ENCODE measurements around the gene GNB1. TPM values are rescaled to one million over a fixed set of nuclear protein-coding genes. Genes with fewer than 3 reads are reported as not detected.
"Not testable (repeated sequence)": the region's sequence is repeated elsewhere in the genome, so short reads cannot be mapped to it uniquely, and the experiment has no call there.

The GNB1 gene
- total and polyA plus RNA-seq, 3 donors from 2014 or later: 223 to 256 (median 240) TPM

GRCh38 chr1:1872329-1872994 is 18.4 kb downstream of the GNB1 start:
- intact Hi-C loops (cut with DNase I; ENCODE audit: low total_unique reads): no loop called here
- no peaks in the 10 kb centered on the region for H3K27me3 ChIP-seq
- H3K36me3 ChIP-seq (ENCODE audit: low read depth, missing control alignments): no peaks in the 10 kb centered on the region
- WGBS, 2 donors: 86 to 87% methylated on average over 11 of the region's 11 CpGs
- TF ChIP-seq, protein P1, sequence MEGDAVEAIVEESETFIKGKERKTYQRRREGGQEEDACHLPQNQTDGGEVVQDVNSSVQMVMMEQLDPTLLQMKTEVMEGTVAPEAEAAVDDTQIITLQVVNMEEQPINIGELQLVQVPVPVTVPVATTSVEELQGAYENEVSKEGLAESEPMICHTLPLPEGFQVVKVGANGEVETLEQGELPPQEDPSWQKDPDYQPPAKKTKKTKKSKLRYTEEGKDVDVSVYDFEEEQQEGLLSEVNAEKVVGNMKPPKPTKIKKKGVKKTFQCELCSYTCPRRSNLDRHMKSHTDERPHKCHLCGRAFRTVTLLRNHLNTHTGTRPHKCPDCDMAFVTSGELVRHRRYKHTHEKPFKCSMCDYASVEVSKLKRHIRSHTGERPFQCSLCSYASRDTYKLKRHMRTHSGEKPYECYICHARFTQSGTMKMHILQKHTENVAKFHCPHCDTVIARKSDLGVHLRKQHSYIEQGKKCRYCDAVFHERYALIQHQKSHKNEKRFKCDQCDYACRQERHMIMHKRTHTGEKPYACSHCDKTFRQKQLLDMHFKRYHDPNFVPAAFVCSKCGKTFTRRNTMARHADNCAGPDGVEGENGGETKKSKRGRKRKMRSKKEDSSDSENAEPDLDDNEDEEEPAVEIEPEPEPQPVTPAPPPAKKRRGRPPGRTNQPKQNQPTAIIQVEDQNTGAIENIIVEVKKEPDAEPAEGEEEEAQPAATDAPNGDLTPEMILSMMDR (IDR thresholded peaks at IDR 0.05): no peak
- TF ChIP-seq POLR2A (IDR thresholded peaks at IDR 0.05): no peak
- no peak overlapping the region for H3K27ac ChIP-seq
- no peaks in the 10 kb centered on the region for H3K9me3 ChIP-seq
- no peak overlapping the region for H3K4me3 ChIP-seq
- no peak for DNase-seq
- peaks cover 36% of the 10 kb centered on the region for H3K4me1 ChIP-seq

GRCh38 chr1:1869469-1869868 is 21.4 kb downstream of the GNB1 start:
- no peaks in the 10 kb centered on the region for H3K9me3 ChIP-seq
- intact Hi-C loops (cut with DNase I; ENCODE audit: low total_unique reads): no loop called here
- no peak overlapping the region for H3K27ac ChIP-seq
- 56 to 72% methylated on average over 4 of the region's 4 CpGs for WGBS, 2 donors
- no peaks in the 10 kb centered on the region for H3K36me3 ChIP-seq (ENCODE audit: low read depth, missing control alignments)
- peaks cover 29% of the 10 kb centered on the region for H3K4me1 ChIP-seq
- no peaks in the 10 kb centered on the region for H3K27me3 ChIP-seq
- no peak for TF ChIP-seq POLR2A (IDR thresholded peaks at IDR 0.05)
- TF ChIP-seq, protein P1 (IDR thresholded peaks at IDR 0.05): no peak
- H3K4me3 ChIP-seq: no peak overlapping the region
- no peak for DNase-seq

- TF ChIP-seq POLR2A (IDR thresholded peaks at IDR 0.05): no peak
- TF ChIP-seq, protein P1 (IDR thresholded peaks at IDR 0.05): no peak
- DNase-seq: no peak
- WGBS, 2 donors: 88 to 94% methylated on average over 3 of the region's 3 CpGs
- Histone ChIP-seq H3K27ac (no peak overlapping the region), H3K4me3 (no peak overlapping the region), H3K4me1 (peaks cover 18% of the 10 kb centered on the region), H3K36me3 (ENCODE audit: low read depth, missing control alignments) (no peaks in the 10 kb centered on the region), H3K9me3 (no peaks in the 10 kb centered on the region), H3K27me3 (no peaks in the 10 kb centered on the region)
- intact Hi-C loops (cut with DNase I; ENCODE audit: low total_unique reads): no loop called here
These were observed 23.7 kb downstream of the GNB1 start for GRCh38 chr1:1867164-1867563.

GRCh38 chr1:1862905-1863547 is 27.9 kb downstream of the GNB1 start:
- TF ChIP-seq POLR2A (IDR thresholded peaks at IDR 0.05): no peak
- TF ChIP-seq, protein P1 (IDR thresholded peaks at IDR 0.05): no peak
- H3K9me3 ChIP-seq: no peaks in the 10 kb centered on the region
- WGBS, 2 donors: 64 to 67% methylated on average over 6 of the region's 6 CpGs
- no peaks in the 10 kb centered on the region for H3K36me3 ChIP-seq (ENCODE audit: low read depth, missing control alignments)
- H3K4me1 ChIP-seq: peaks cover 39% of the 10 kb centered on the region
- H3K27me3 ChIP-seq: no peaks in the 10 kb centered on the region
- intact Hi-C loops (cut with DNase I; ENCODE audit: low total_unique reads): no loop called here
- no peak for DNase-seq
- no peak overlapping the region for H3K4me3 ChIP-seq
- H3K27ac ChIP-seq: no peak overlapping the region

GRCh38 chr1:1861761-1862310 is 29.1 kb downstream of the GNB1 start:
- H3K4me3 ChIP-seq; H3K27me3 ChIP-seq; DNase-seq; H3K27ac ChIP-seq; H3K9me3 ChIP-seq; intact Hi-C loops (cut with DNase I; ENCODE audit: low total_unique reads); H3K36me3 ChIP-seq (ENCODE audit: low read depth, missing control alignments): not testable (repeated sequence)
- 86% methylated on average over 13 of the region's 13 CpGs for WGBS, 2 donors
- peaks cover 43% of the 10 kb centered on the region for H3K4me1 ChIP-seq

All from testis (tissue), 3 donors.